BE2C (cell line): ENCODE measurements around the gene SERINC4.
"Not testable (repeated sequence)": the region's sequence is repeated elsewhere in the genome, so short reads cannot be mapped to it uniquely, and the experiment has no call there.

Experiments
- DNase-seq: peaks from one replicate; pipeline ENCODE4 v3.0.0-alpha.2; 2020
- H3K27me3 ChIP-seq: fragments of 250-450 bp; sonication (Bioruptor Pico); 2 replicates; pipeline ENCODE4 v1.5.1; 2020; ENCODE audit warnings: mild to moderate bottlenecking
- H3K36me3 ChIP-seq: fragments of 250-450 bp; sonication (Bioruptor Pico); 2 replicates; pipeline ENCODE4 v1.5.1; 2020; ENCODE audit warnings: mild to moderate bottlenecking
- H3K4me1 ChIP-seq: fragments of 250-450 bp; sonication (Bioruptor Pico); 2 replicates; pipeline ENCODE4 v1.5.1; 2020
- H3K4me3 ChIP-seq: 2 replicates; pipeline ENCODE4 v1.5.1; 2011; ENCODE audit warnings: low read depth, low read length
- H3K9me3 ChIP-seq: fragments of 250-450 bp; sonication (Bioruptor Pico); 2 replicates; pipeline ENCODE4 v1.5.1; 2020
- CTCF ChIP-seq: IDR thresholded peaks from 2 replicates; pipeline ENCODE4 v1.5.1; 2012; ENCODE audit warnings: mild to moderate bottlenecking, low read depth, low read length

SERINC4 gene

DNA sequence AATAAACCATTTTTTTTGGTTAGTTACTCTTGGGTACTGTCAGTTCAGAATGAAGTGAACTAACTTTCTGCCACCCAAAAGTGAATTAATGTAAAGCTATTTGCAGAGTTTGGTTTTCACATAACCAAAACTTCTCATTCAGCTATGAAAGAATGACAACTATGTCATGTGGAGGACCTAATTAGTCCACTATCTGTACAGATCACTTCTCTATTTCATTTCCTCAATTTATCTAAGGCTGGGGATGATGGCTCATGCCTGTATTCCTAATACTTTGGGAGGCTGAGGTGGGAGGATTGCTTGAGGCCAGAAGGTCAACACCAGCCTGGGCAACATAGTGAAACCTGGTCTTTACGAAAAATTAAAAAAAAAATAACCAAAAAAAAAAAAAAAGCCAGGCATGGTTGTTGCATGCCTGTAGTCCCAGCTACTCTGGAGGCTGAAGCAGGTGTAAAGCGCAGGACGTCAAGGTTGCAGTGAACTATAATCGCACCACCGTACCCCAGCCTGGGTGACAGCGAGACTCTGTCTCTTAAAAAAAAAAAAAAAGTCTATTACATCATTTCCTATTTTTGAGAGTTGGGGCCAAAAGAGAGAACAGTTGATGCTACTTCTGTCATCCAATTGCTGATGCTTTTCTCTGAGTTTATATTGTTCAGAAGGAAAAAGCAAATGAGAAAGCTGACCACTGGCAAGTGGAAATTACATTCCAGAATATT is 9.1 kb upstream of the SERINC4 start:
- Histone ChIP-seq H3K9me3 (no peaks in the 10 kb centered on the region), H3K27me3 (no peaks in the 10 kb centered on the region), H3K36me3 (peaks cover 84% of the 10 kb centered on the region), H3K4me3 (no peak overlapping the region), H3K4me1 (no peaks in the 10 kb centered on the region)
- TF ChIP-seq CTCF = no peak
- no peak for DNase-seq

DNA sequence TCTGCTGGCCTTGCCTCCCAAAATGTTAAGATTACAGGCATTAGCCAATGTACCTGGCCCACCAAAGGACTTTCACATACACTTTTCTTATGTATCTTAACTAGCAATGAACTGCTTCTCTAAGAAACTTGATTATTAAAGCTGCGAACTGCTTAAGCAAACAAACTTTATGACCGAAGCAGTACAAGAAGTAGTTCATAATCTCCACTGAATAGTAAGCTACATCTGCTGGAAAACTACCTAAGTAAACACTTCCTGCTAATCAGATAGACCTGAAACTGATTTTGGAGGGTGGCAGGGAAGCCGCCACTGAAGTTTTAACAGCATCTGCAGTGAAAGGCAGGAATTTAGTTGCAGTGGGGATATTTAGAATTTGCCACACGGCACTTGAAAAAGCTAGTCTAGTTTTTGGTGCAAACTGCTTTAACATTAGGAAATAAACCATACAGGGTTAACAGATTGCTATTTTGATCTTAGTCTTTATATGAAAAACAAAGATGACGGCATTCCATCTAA is 8.5 kb upstream of the SERINC4 start:
- no peaks in the 10 kb centered on the region for H3K27me3 ChIP-seq
- peaks cover 79% of the 10 kb centered on the region for H3K36me3 ChIP-seq
- no peaks in the 10 kb centered on the region for H3K9me3 ChIP-seq
- no peaks in the 10 kb centered on the region for H3K4me1 ChIP-seq
- TF ChIP-seq CTCF = no peak
- no peak overlapping the region for H3K4me3 ChIP-seq
- DNase-seq = no peak

GRCh38 chr15:43802676-43803075 is 2.7 kb upstream of the SERINC4 start:
- not testable (repeated sequence) for H3K4me3 ChIP-seq, H3K9me3 ChIP-seq, H3K27me3 ChIP-seq, DNase-seq, H3K4me1 ChIP-seq
- peaks cover 73% of the 10 kb centered on the region for H3K36me3 ChIP-seq

DNA sequence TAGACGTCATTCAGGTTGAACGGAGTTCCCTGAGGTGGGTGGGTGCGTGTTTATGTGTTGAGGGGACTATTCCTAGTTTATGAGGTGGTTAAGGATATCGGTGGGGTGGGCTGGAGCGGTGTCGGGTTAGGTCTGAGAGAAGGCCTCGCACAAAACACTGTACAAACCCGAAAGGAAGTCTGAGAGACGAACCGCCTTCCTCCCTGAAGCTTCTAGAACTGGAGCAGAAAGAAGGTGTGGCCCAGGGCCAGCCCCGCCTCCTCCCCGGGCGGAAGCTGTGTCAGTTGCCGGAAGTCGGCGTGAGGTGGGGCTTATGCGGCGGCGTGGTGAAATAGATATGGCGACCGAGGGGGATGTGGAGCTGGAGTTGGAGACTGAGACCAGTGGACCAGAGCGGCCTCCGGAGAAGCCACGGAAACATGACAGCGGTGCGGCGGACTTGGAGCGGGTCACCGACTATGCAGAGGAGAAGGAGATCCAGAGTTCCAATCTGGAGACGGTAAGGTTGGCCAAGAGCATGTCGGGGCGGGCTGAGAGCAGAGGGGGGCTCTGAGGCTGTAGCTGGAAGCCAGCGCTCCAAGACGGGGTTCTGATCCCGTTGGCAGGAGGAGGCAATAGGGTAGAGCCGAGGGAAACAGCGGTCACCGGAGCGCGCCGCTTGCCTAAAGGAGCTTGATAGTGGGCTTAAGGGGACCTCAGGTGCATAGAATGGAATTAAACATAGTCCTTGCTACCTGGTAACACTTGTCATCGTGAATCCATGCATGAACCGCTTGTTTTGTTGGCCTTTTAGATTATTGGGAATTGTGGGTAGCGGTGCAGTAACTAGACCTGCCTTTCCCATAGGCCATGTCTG is 494 bp upstream of the SERINC4 start, which contains the start of gene HYPK:
Gene HYPK (plus strand): TSS at position 314 of the 856 bp plus-strand sequence. CDS start 24 bp downstream, at position 338.
- H3K36me3 ChIP-seq = peaks cover 67% of the 10 kb centered on the region
- H3K9me3 ChIP-seq = no peaks in the 10 kb centered on the region
- no peak for TF ChIP-seq CTCF
- peaks cover 7% of the 10 kb centered on the region for H3K4me1 ChIP-seq
- H3K27me3 ChIP-seq = no peaks in the 10 kb centered on the region
- DNase-seq = peak; percentile 91
- peak within 1 kb of the TSS; percentile 99 for H3K4me3 ChIP-seq

DNA sequence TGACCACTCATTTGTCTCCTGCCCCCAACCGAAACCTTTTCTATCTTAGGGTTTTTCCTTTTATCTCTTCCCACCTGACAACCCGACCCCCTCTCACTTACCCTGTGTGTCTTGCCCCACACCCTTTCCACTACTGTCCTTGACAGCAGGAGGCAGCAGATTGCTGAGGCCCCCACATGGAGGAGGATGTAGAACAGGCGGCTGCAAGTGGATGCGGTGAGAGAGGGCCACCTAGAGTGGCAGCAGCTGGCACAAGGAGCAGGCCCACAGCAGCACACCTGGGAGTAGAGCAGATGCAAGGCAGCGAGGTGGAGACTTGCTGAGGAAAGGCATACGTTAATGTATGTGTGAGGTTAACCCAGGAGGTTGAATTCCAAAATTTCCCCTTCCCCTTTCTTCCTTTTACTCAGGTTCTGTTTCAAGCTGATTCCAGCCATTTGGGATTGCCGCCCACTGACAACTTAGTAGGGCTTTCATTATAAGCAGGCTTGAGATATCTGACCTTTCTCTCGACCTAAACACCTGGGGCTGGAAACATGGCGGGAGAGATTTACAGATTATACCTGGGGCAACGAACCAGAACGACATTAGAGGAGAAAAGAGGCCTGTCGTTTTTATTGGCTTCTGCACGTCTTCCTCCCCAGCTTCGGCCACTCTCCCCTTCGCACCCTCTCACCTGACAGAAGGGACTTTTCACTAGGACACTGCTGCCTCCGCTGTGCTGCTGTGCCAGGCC is 643 bp downstream of the SERINC4 start:
- Histone ChIP-seq H3K9me3 (no peaks in the 10 kb centered on the region), H3K4me1 (peaks cover 9% of the 10 kb centered on the region), H3K4me3 (no peak overlapping the region), H3K27me3 (no peaks in the 10 kb centered on the region), H3K36me3 (peaks cover 70% of the 10 kb centered on the region)
- DNase-seq = no peak
- TF ChIP-seq CTCF = no peak

DNA sequence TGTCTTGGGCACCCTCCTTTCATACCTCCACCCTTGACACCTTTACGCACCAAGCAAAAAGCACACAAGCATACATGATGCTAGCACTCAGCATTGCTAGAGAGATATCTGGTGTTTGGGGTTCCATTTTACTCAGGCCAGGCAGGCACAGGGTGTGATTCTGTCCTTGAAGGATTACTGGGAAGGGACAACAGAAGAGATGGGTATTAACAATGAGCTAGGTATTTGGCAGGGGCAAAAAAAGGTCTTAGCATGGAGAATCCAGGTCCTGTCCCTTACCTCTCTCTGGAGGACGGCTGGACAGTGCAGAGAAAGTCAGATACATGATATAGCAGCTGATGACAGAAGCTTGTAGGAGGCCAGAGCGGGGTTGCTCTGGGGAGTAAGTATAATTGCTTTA is 3.5 kb downstream of the SERINC4 start:
- H3K4me1 ChIP-seq = peaks cover 10% of the 10 kb centered on the region
- TF ChIP-seq CTCF = no peak
- H3K27me3 ChIP-seq = no peaks in the 10 kb centered on the region
- DNase-seq = no peak
- no peaks in the 10 kb centered on the region for H3K9me3 ChIP-seq
- peaks cover 63% of the 10 kb centered on the region for H3K36me3 ChIP-seq
- no peak overlapping the region for H3K4me3 ChIP-seq
